ENCODE results near the gene TEX53. TPM values are rescaled to one million over a fixed set of nuclear protein-coding genes. Genes with fewer than 3 reads are reported as not detected.
A peak's percentile ranks its signal among the peaks of the same experiment; 100 is the strongest.

Gene TEX53
- total RNA-seq, 1 donor from 2014 or later = not detected

- FAIRE-seq (no peak), DNase-seq (ENCODE audit: low read depth) (peak; percentile 35)
- no peak overlapping the region for H3K4me3 ChIP-seq (ENCODE audit: low read depth, low read length)
- no peak for TF ChIP-seq CTCF (IDR thresholded peaks at IDR 0.05; ENCODE audit: insufficient read depth, low read length, severe bottlenecking)
- H3K27me3 ChIP-seq (ENCODE audit: control insufficient read depth, insufficient read depth, low read length) = no peaks in the 10 kb centered on the region
- H3K36me3 ChIP-seq (ENCODE audit: control insufficient read depth, insufficient read depth, low read length) = peaks cover 4% of the 10 kb centered on the region
Observed at GRCh38 chr9:114631166-114631565, 26.4 kb downstream of the TEX53 start.

- Histone ChIP-seq H3K36me3 (ENCODE audit: control insufficient read depth, insufficient read depth, low read length) (peaks cover 4% of the 10 kb centered on the region), H3K4me3 (ENCODE audit: low read depth, low read length) (no peak overlapping the region), H3K27me3 (ENCODE audit: control insufficient read depth, insufficient read depth, low read length) (no peaks in the 10 kb centered on the region)
- FAIRE-seq (peak; percentile 43), DNase-seq (ENCODE audit: low read depth) (peak; percentile 63)
- TF ChIP-seq CTCF (IDR thresholded peaks at IDR 0.05; ENCODE audit: insufficient read depth, low read length, severe bottlenecking) = no peak
Observed at GRCh38 chr9:114629563-114630090, 28.0 kb downstream of the TEX53 start.

DNA sequence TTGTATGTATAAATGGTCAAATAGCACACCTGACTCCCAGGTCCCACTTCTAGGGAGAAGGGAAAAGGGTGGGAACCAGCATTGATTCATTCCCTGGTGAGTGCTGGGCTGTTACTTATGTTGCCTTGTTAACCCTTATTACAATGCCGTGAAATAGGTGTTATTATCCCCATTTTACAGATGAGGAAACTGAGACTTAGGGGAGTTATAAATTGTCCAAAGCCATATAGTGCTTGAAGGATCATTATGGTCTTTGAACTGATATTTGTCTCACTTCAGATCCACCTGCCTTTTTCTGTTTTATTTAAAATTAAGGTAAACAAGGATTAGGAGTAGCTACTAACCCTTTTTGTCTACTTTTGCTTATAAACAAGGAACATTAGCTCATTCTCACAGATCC is 30.1 kb downstream of the TEX53 start:
- FAIRE-seq = no peak
- Histone ChIP-seq H3K27me3 (ENCODE audit: control insufficient read depth, insufficient read depth, low read length) (no peaks in the 10 kb centered on the region), H3K4me3 (ENCODE audit: low read depth, low read length) (no peak overlapping the region), H3K36me3 (ENCODE audit: control insufficient read depth, insufficient read depth, low read length) (peaks cover 4% of the 10 kb centered on the region)
- TF ChIP-seq CTCF (IDR thresholded peaks at IDR 0.05; ENCODE audit: insufficient read depth, low read length, severe bottlenecking) = no peak
- DNase-seq (ENCODE audit: low read depth) = no peak

DNA sequence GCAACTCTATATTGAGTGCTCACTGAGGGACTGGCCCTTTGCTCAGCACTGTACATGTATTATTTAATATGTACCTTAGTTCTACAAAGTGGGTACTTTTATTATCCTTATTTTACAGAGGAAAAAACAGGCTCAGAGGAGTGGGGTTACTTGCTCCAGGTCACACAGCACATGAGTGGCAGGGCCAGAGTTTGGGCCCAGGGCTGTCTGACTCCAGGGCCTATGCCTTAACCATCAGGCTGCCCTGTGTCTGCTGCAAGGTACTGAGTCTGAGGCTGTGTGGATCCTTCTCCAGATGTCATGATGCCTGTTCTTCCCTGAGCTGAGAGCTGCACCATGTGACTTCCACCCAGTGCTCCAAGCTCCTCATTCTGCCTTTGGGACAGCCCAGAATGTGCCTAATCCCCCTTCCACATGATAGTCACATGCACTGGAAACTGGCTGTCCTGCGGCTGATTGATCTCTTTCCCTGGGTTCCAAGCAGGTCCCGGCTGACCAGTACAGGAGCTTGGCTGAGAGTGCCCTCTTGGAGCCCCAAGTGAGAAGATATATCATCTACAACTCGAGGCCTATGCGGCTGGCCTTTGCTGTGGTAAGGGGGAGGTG is 31.1 kb downstream of the TEX53 start:
- no peak for TF ChIP-seq CTCF (IDR thresholded peaks at IDR 0.05; ENCODE audit: insufficient read depth, low read length, severe bottlenecking)
- H3K36me3 ChIP-seq (ENCODE audit: control insufficient read depth, insufficient read depth, low read length) = peaks cover 4% of the 10 kb centered on the region
- no peaks in the 10 kb centered on the region for H3K27me3 ChIP-seq (ENCODE audit: control insufficient read depth, insufficient read depth, low read length)
- H3K4me3 ChIP-seq (ENCODE audit: low read depth, low read length) = no peak overlapping the region
- DNase-seq (ENCODE audit: low read depth) (no peak), FAIRE-seq (peak; percentile 58)

- FAIRE-seq (no peak), DNase-seq (ENCODE audit: low read depth) (no peak)
- Histone ChIP-seq H3K36me3 (ENCODE audit: control insufficient read depth, insufficient read depth, low read length) (peaks cover 4% of the 10 kb centered on the region), H3K27me3 (ENCODE audit: control insufficient read depth, insufficient read depth, low read length) (no peaks in the 10 kb centered on the region), H3K4me3 (ENCODE audit: low read depth, low read length) (no peak overlapping the region)
- no peak for TF ChIP-seq CTCF (IDR thresholded peaks at IDR 0.05; ENCODE audit: insufficient read depth, low read length, severe bottlenecking)
Observed at GRCh38 chr9:114624677-114625076, 32.9 kb downstream of the TEX53 start.
